HepG2 (cell line): ENCODE measurements around the gene AKR1C3. TPM values are rescaled to one million over a fixed set of nuclear protein-coding genes. Genes with fewer than 3 reads are reported as not detected.

ENCODE experiments used
- AHDC1 ChIP-seq: sonication (generic); formaldehyde crosslinking; IDR thresholded peaks from 2 replicates; pipeline ENCODE4 v1.5.1; 2020; ENCODE audit warnings: mild to moderate bottlenecking, missing genetic modification reagents, borderline replicate concordance
- CCAR2 ChIP-seq: fragments of 200-400 bp; formaldehyde crosslinking; optimal IDR thresholded peaks from 2 replicates; pipeline ENCODE3; 2018; ENCODE audit warnings: low read depth, mild to moderate bottlenecking, low read length, moderate library complexity
- HBP1 ChIP-seq: IDR thresholded peaks from 2 replicates; pipeline ENCODE4 v1.6.1; 2016; ENCODE audit warnings: low read depth, control low read depth
- HNRNPUL1 ChIP-seq: fragments of 200-400 bp; formaldehyde crosslinking; IDR thresholded peaks from 2 replicates; pipeline ENCODE4 v1.6.1; 2017; ENCODE audit warnings: low read depth, mild to moderate bottlenecking, low read length, moderate library complexity
- KAT7 ChIP-seq: IDR thresholded peaks from 2 replicates; pipeline ENCODE4 v1.6.1; 2018; ENCODE audit warnings: borderline replicate concordance, missing compliant biosample characterization
- MAZ ChIP-seq, 2 experiments: sonication (generic) in 1 of 2; formaldehyde crosslinking in 1 of 2; IDR thresholded peaks; 2 replicates each; pipeline versions ENCODE4 v1.5.0 to v1.6.1; 2012 to 2020; ENCODE audit warnings: low read depth in 2 of 2, mild to moderate bottlenecking in 2 of 2, borderline replicate concordance in 1 of 2, improper control_type of control experiment in 1 of 2, low read length in 1 of 2, missing genetic modification reagents in 1 of 2, moderate library complexity in 1 of 2
- NCOA1 ChIP-seq: sonication (generic); formaldehyde crosslinking; IDR thresholded peaks from 2 replicates; pipeline ENCODE4 v1.9.0; 2021; ENCODE audit warnings: missing genetic modification reagents
- RNF219 ChIP-seq: sonication (generic); formaldehyde crosslinking; IDR thresholded peaks from 2 replicates; pipeline ENCODE4 v1.5.0; 2020; ENCODE audit warnings: mild to moderate bottlenecking, missing genetic modification reagents
- RXRB ChIP-seq: IDR thresholded peaks from 2 replicates; pipeline ENCODE4 v1.6.1; 2016; ENCODE audit warnings: borderline replicate concordance, missing genetic modification reagents, missing compliant biosample characterization
- SNRNP70 ChIP-seq: fragments of 200-400 bp; formaldehyde crosslinking; IDR thresholded peaks from 2 replicates; pipeline ENCODE4 v1.6.1; 2017; ENCODE audit warnings: mild to moderate bottlenecking, low read depth, low read length, moderate library complexity
- TAF1 ChIP-seq: sonication (generic); formaldehyde crosslinking; IDR thresholded peaks from 2 replicates; pipeline ENCODE4 v1.4.0; 2020; ENCODE audit warnings: missing genetic modification reagents
- TBL1XR1 ChIP-seq: fragments of 150-350 bp; IDR thresholded peaks from 2 replicates; pipeline ENCODE4 v1.6.1; 2014; ENCODE audit warnings: borderline replicate concordance, low read length; ENCODE audit not compliant: partially characterized antibody
- ZBTB8A ChIP-seq: sonication (generic); formaldehyde crosslinking; IDR thresholded peaks from 2 replicates; pipeline ENCODE4 v1.4.0; 2020; ENCODE audit warnings: mild to moderate bottlenecking, low read depth, missing genetic modification reagents, borderline replicate concordance
- ZFX ChIP-seq: sonication (generic); formaldehyde crosslinking; IDR thresholded peaks from 2 replicates; pipeline ENCODE4 v1.4.0; 2020; ENCODE audit warnings: mild to moderate bottlenecking, low read depth, missing genetic modification reagents, moderate library complexity
- ZGPAT ChIP-seq: IDR thresholded peaks from 2 replicates; pipeline ENCODE4 v1.6.1; 2016; ENCODE audit warnings: mild to moderate bottlenecking
- ZKSCAN8 ChIP-seq: IDR thresholded peaks from 2 replicates; pipeline ENCODE4 v1.6.1; 2016; ENCODE audit warnings: borderline replicate concordance, missing genetic modification reagents, missing compliant biosample characterization
- ZNF260 ChIP-seq: sonication (generic); formaldehyde crosslinking; IDR thresholded peaks from 2 replicates; pipeline ENCODE4 v1.4.0; 2020; ENCODE audit warnings: missing genetic modification reagents, low read depth, mild to moderate bottlenecking, borderline replicate concordance
- polyA plus RNA-seq, 8 experiments: library from polyadenylated mRNA; depleted of rRNA in 3 of 8; stranded (reverse) in 7 of 8; unstranded in 1 of 8; fragments of >200 nt; fragmentation: Illumina TruSeq in 4 of 8; extraction: Trizol in 4 of 8; gene quantifications; 2 replicates each; pipeline versions ENCODE4 v1.2.1 to v1.2.3, GENCODE V29; 2011 to 2016; ENCODE audit warnings: low read depth in 4 of 8, missing spikeins in 1 of 8, mixed read lengths in 1 of 8; ENCODE audit not compliant: insufficient read depth in 1 of 8
- total RNA-seq, 5 experiments: library from RNA; depleted of rRNA; stranded (reverse); fragments of >200 nt; fragmentation: Illumina TruSeq; extraction: Trizol; gene quantifications; 2 replicates each; pipeline ENCODE4 v1.2.3, GENCODE V29; 2016; ENCODE audit warnings: low read depth in 1 of 5

The AKR1C3 gene
- total and polyA plus RNA-seq, 2 of the 13 experiments (the other 11 are each of a cell fraction or from before 2014, with no cell fraction given): 368 to 532 TPM

- TF ChIP-seq ZBTB8A (CRISPR knock-in tag) (no peak), SNRNP70 (no peak), ZFX (CRISPR knock-in tag) (peak; percentile 41; the same call in 1 of the 2 replicates), RXRB (peak; percentile 90), ZGPAT (CRISPR knock-in tag) (peak; percentile 80; the same call in 1 of the 2 replicates), NCOA1 (0 out of 2 replicates have a peak, but pooled peaks have one; percentile 40), MAZ (IDR thresholded peaks at IDR 0.05; ENCODE audit: borderline replicate concordance, low read depth, low read length) (no peak), MAZ (CRISPR knock-in tag; IDR thresholded peaks at IDR 0.05; ENCODE audit: low read depth) (no peak), ZNF260 (CRISPR knock-in tag) (no peak), AHDC1 (peak; percentile 76), TAF1 (peak; percentile 26; the same call in 1 of the 2 replicates), HNRNPUL1 (peak; percentile 30; the same call in 1 of the 2 replicates), HBP1 (CRISPR knock-in tag) (no peak), RNF219 (no peak), CCAR2 (no peak), TBL1XR1 (peak; percentile 41), KAT7 (CRISPR knock-in tag) (peak; percentile 42; the same call in 1 of the 2 replicates), ZKSCAN8 (CRISPR knock-in tag) (no peak; the same call in 1 of the 2 replicates)
These were observed 22.6 kb upstream of the AKR1C3 start (continued) for GRCh38 chr10:5071411-5072198.
